RWPE1 (cell line): ENCODE data around the gene NYAP2.

Source experiments
- CTCF ChIA-PET: fragments of 350-600 bp; sonication (Branson Sonifier 250); formaldehyde crosslinking; extraction: SDS; loops from one replicate; lab custom pipeline; 2021; lab: Yijun Ruan, JAX
- POLR2A ChIA-PET: fragments of 400-600 bp; formaldehyde crosslinking; extraction: SDS; loops from one replicate; lab custom pipeline; 2020; ENCODE audit warnings: antibody characterized with exemption; ENCODE audit not compliant: low non-redundant PET; lab: Yijun Ruan, JAX
- DNase-seq: peaks from one replicate; pipeline ENCODE4 v3.0.0; 2012; ENCODE audit warnings: low spot score
- H3K27ac ChIP-seq: fragments of 450-650 bp; 2 replicates; pipeline ENCODE4 v1.5.1; 2017
- CTCF ChIP-seq: fragments of 450-650 bp; conservative IDR thresholded peaks from 2 replicates; pipeline ENCODE4 v1.5.1; 2017; ENCODE audit warnings: low read depth, mild to moderate bottlenecking

NYAP2 gene

GRCh38 chr2:225416616-225417367 is 17.3 kb downstream of the NYAP2 start:
- no peak overlapping the region for H3K27ac ChIP-seq
- POLR2A ChIA-PET = no interaction called here
- no peak for DNase-seq
- TF ChIP-seq CTCF = no peak
- CTCF ChIA-PET = interaction anchor here (0.6 kb wide), 1 partner anchor 67 kb away, joined by 3 read pairs; no protein-coding TSS in a partner anchor

GRCh38 chr2:225419033-225419432 is 19.5 kb downstream of the NYAP2 start:
- CTCF ChIA-PET = interaction anchor here (0.6 kb wide), 1 partner anchor 260 kb away, joined by 3 read pairs; no protein-coding TSS in a partner anchor
- POLR2A ChIA-PET = no interaction called here
- no peak overlapping the region for H3K27ac ChIP-seq
- DNase-seq = no peak
- no peak for TF ChIP-seq CTCF

- H3K27ac ChIP-seq = no peak overlapping the region
- ChIA-PET CTCF (no interaction called here), POLR2A (no interaction called here)
These were observed 22.6 kb downstream of the NYAP2 start for GRCh38 chr2:225422145-225422544.

GRCh38 chr2:225425284-225425683 is 25.8 kb downstream of the NYAP2 start:
- DNase-seq = no peak
- no peak overlapping the region for H3K27ac ChIP-seq
- CTCF ChIA-PET = interaction anchor here (0.6 kb wide), 1 partner anchor 65 kb away, joined by 3 read pairs; no protein-coding TSS in a partner anchor
- POLR2A ChIA-PET = no interaction called here
- no peak for TF ChIP-seq CTCF

More at GRCh38 chr2:225422145-225422544, 22.6 kb downstream of the NYAP2 start:
- TF ChIP-seq CTCF = no peak
- DNase-seq = no peak

- ChIA-PET POLR2A (no interaction called here), CTCF (no interaction called here)
- TF ChIP-seq CTCF = no peak
- no peak for DNase-seq
- no peak overlapping the region for H3K27ac ChIP-seq
These were observed 28.9 kb downstream of the NYAP2 start for GRCh38 chr2:225428360-225428759.

- no peak for DNase-seq
- ChIA-PET POLR2A (no interaction called here), CTCF (no interaction called here)
- TF ChIP-seq CTCF = no peak
- H3K27ac ChIP-seq = no peak overlapping the region
These were observed 30.2 kb downstream of the NYAP2 start for GRCh38 chr2:225429717-225430116.
